OCI-LY3 (cell line): ENCODE measurements around the gene C1orf87.

Experiments
- H2AFZ ChIP-seq: fragments of 200-600, 300-600 bp; shearing (Covaris generic); 2 replicates; pipeline ENCODE4 v1.6.0; 2014; ENCODE audit warnings: antibody characterized with exemption, low read depth, low read length
- H3K27ac ChIP-seq: fragments of 200-600, 300-600 bp; sonication (generic); 2 replicates; pipeline ENCODE4 v1.5.1; 2014; ENCODE audit warnings: mild to moderate bottlenecking, low read length, moderate library complexity, mixed read lengths
- H3K27me3 ChIP-seq: fragments of 200-600, 300-600 bp; sonication (generic); 2 replicates; pipeline ENCODE4 v1.6.1; 2014; ENCODE audit warnings: low read depth, low read length, mixed read lengths
- H3K36me3 ChIP-seq: fragments of 200-600, 300-600 bp; sonication (generic); replicated peaks from 2 replicates; pipeline ENCODE3; 2014; ENCODE audit warnings: low read depth, low read length, mixed read lengths
- H3K4me1 ChIP-seq: fragments of 300-600, 200-600 bp; sonication (generic); 2 replicates; pipeline ENCODE4 v1.6.1; 2014; ENCODE audit warnings: low read length, mixed read lengths
- H3K4me2 ChIP-seq: fragments of 200-600, 300-600 bp; sonication (generic); 2 replicates; pipeline ENCODE4 v1.6.1; 2014; ENCODE audit warnings: low read length, mixed read lengths
- H3K4me3 ChIP-seq: fragments of 300-600, 200-600 bp; sonication (generic); 2 replicates; pipeline ENCODE4 v1.5.1; 2014; ENCODE audit warnings: antibody characterized with exemption, mild to moderate bottlenecking, low read length, moderate library complexity
- H3K79me2 ChIP-seq: fragments of 300-600, 200-600 bp; shearing (Covaris generic); 2 replicates; pipeline ENCODE4 v1.6.1; 2014; ENCODE audit warnings: mild to moderate bottlenecking, low read length, mixed read lengths
- H3K9ac ChIP-seq: fragments of 300-600, 200-600 bp; shearing (Covaris generic); 2 replicates; pipeline ENCODE4 v1.6.0; 2014; ENCODE audit warnings: mild to moderate bottlenecking, low read length, moderate library complexity
- H3K9me3 ChIP-seq: fragments of 200-600, 300-600 bp; shearing (Covaris generic); 2 replicates; pipeline ENCODE4 v1.6.1; 2014; ENCODE audit warnings: low read length, mixed read lengths; ENCODE audit not compliant: insufficient read depth
- H4K20me1 ChIP-seq: fragments of 200-600, 300-600 bp; sonication (generic); 2 replicates; pipeline ENCODE4 v1.6.1; 2016; ENCODE audit warnings: low read length, mixed read lengths; ENCODE audit not compliant: insufficient read depth
- CTCF ChIP-seq: fragments of 200-600, 300-600 bp; sonication (generic); IDR thresholded peaks from 2 replicates; pipeline ENCODE4 v1.5.1; 2014; ENCODE audit warnings: antibody characterized with exemption, low read length, low read depth
- EZH2phosphoT487 ChIP-seq: fragments of 200-600 bp; shearing (Covaris generic); IDR thresholded peaks from 2 replicates; pipeline ENCODE4 v1.6.1; 2018; ENCODE audit warnings: antibody characterized with exemption, mixed run types, low read depth

Gene C1orf87

GRCh38 chr1:60065199-60065598, 8.4 kb downstream of the C1orf87 start:
- Histone ChIP-seq H2AFZ (no peak overlapping the region), H3K4me2 (no peak overlapping the region), H3K36me3 (no peaks in the 10 kb centered on the region), H3K27me3 (no peaks in the 10 kb centered on the region), H3K4me3 (no peak overlapping the region), H3K4me1 (no peaks in the 10 kb centered on the region), H3K79me2 (no peaks in the 10 kb centered on the region), H3K9me3 (no peaks in the 10 kb centered on the region), H3K27ac (no peak overlapping the region), H3K9ac (no peak overlapping the region), H4K20me1 (no peaks in the 10 kb centered on the region)
- TF ChIP-seq CTCF (no peak), EZH2phosphoT487 (no peak)

- Histone ChIP-seq H3K4me2 (no peak overlapping the region), H3K4me1 (no peaks in the 10 kb centered on the region), H3K36me3 (no peaks in the 10 kb centered on the region), H3K27ac (no peak overlapping the region), H3K9me3 (no peaks in the 10 kb centered on the region), H3K4me3 (no peak overlapping the region), H2AFZ (no peak overlapping the region), H3K79me2 (no peaks in the 10 kb centered on the region), H3K27me3 (no peaks in the 10 kb centered on the region), H4K20me1 (no peaks in the 10 kb centered on the region), H3K9ac (no peak overlapping the region)
- no peak for TF ChIP-seq EZH2phosphoT487
- TF ChIP-seq CTCF = no peak
These were observed 10.0 kb downstream of the C1orf87 start for GRCh38 chr1:60063561-60063960.

GRCh38 chr1:60059468-60059867, 14.1 kb downstream of the C1orf87 start:
- H3K9ac ChIP-seq = no peak overlapping the region
- no peaks in the 10 kb centered on the region for H3K9me3 ChIP-seq
- H3K27me3 ChIP-seq = no peaks in the 10 kb centered on the region; the same call in 1 of the 2 replicates
- H3K36me3 ChIP-seq = no peaks in the 10 kb centered on the region
- H3K27ac ChIP-seq = no peak overlapping the region
- H3K4me2 ChIP-seq = no peak overlapping the region
- TF ChIP-seq EZH2phosphoT487 = no peak
- no peak for TF ChIP-seq CTCF
- H3K79me2 ChIP-seq = no peaks in the 10 kb centered on the region
- H3K4me3 ChIP-seq = no peak overlapping the region
- no peaks in the 10 kb centered on the region for H4K20me1 ChIP-seq
- no peak overlapping the region for H2AFZ ChIP-seq
- no peaks in the 10 kb centered on the region for H3K4me1 ChIP-seq

GRCh38 chr1:60055336-60055735, 18.2 kb downstream of the C1orf87 start:
- H3K9ac ChIP-seq = no peak overlapping the region
- no peaks in the 10 kb centered on the region; the same call in 1 of the 2 replicates for H3K27me3 ChIP-seq
- H4K20me1 ChIP-seq = no peaks in the 10 kb centered on the region

More at GRCh38 chr1:60055336-60055735, 18.2 kb downstream of the C1orf87 start:
- TF ChIP-seq EZH2phosphoT487 = no peak
- no peak for TF ChIP-seq CTCF
- Histone ChIP-seq H3K4me1 (no peaks in the 10 kb centered on the region), H3K4me3 (no peak overlapping the region), H3K4me2 (no peak overlapping the region), H3K36me3 (no peaks in the 10 kb centered on the region), H3K9me3 (no peaks in the 10 kb centered on the region), H2AFZ (no peak overlapping the region), H3K79me2 (no peaks in the 10 kb centered on the region), H3K27ac (no peak overlapping the region)
